TTC549 (cell line): ENCODE results near the gene GNAT2.
"Not testable (repeated sequence)": the region's sequence is repeated elsewhere in the genome, so short reads cannot be mapped to it uniquely, and the experiment has no call there.

Experiments used
- FAIRE-seq: peaks from 2 replicates; lab custom pipeline; 2012; peaks lifted over from hg19 to GRCh38; lab: Jason Lieb, UNC

Gene GNAT2

DNA sequence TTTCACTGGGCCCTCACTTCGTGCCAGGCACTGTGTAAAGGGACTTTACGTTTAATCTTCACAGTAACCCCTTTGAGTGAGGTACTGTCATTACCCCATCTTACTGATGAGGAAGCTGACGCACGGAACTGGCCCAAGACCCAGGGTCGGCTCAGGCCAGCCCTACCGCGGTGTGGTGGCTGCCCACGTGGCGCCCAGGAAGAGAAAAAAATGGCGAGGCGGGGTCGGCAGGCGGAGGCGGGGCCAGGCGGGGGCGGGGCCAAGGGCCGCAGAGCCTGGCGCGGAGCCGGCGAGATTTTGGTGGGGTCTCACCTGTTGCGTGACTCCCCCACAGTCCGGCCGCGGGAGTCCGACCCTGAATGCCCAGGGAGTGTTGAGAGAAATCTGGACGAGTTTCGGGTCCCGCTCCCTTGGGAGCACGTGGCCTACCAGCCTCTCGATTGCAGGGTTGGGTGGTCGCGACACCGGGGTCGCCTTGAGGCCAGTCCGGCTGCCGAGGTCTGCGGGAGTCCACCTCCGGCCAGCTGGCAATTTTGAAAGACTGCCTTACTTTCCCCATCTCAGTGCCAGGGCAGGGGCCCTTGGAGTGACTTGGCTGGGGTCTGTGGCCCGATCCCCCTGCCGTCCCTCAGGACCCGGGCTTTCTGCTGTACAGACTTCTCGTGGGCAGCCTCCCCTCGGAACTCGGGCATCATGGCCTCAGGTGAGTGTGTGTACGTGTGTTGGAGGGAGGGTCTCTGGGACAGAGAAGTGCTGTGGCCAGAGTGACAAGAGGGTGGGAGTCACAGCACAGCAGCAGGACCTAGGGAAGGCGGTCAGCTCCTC lies at the start of gene GNAT2, which contains the start of gene AMPD2:
Gene GNAT2 (minus strand): TSS at position 41 of the 825 bp plus-strand sequence. CDS start 6,746 bp downstream, outside the sequence.
Gene AMPD2 (plus strand): TSS at position 262 of the 825 bp plus-strand sequence. CDS start 1,339 bp downstream, outside the sequence.
- FAIRE-seq: no peak

DNA sequence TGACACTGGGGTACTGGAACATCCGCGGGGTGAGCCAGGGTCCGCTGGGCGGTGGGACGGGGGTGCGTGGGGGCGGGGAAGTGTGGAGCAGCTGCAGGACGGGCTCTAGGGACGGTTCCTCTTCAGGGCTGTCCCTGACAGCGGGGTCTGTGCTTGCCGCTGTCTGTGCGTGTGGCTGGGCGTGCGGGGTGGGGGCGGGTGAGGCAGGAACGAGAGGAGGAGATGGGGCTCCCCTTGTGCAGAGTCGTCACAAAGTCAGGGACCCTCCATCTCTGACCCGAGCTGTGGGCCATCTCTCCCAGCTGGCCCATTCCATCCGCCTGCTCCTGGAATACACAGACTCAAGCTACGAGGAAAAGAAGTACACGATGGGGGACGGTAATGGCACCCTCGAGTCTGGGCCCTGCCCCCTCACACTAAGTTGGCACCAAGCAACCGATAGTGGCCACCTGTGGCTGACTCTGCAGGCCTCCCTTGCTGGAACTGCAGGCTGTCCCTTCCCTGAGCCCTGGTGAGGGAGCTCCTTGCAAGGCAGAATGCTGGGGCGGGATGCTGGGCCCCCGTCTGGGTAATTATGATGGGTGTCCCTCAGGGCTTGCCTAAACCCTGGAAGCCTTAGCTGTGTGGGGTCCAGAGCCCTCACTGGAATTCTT lies 48.8 kb upstream of the GNAT2 start:
- FAIRE-seq: no peak

DNA sequence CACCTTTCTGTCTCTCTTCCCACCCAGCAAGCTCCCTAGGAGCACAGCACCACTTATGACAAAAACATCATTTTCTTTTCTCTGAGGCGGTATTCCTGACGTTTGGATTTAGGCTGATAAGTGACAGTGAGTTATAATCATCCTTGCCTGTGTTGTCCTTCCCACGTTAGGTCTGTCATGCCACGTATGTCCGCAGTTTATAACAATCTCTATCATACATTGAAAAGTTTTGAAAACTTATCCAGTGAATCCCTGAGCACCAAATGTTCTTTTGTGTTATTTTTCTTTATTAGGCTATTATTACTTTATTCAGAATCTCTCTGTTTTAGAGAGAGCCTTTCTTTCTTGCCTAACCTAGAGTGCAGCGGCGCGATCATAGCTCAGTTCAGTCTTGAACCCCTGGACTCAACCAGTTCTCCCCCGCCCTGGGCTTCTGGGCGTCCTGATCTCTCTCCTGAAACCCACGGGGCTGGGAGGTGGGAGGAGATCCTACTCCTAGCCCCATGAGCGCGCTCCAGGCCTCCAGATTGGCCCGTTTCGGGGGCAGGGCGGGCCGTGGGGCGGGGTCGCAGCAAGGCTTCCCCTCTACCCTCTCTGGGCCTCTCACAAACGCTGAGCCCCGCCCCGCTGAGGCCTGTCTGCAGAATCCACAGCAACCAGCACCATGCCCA lies 48.2 kb upstream of the GNAT2 start, which contains the start of gene GSTM2:
Gene GSTM2 (plus strand): TSS at position 606 of the 671 bp plus-strand sequence. CDS start 59 bp downstream, at position 665.
- FAIRE-seq: no peak

DNA sequence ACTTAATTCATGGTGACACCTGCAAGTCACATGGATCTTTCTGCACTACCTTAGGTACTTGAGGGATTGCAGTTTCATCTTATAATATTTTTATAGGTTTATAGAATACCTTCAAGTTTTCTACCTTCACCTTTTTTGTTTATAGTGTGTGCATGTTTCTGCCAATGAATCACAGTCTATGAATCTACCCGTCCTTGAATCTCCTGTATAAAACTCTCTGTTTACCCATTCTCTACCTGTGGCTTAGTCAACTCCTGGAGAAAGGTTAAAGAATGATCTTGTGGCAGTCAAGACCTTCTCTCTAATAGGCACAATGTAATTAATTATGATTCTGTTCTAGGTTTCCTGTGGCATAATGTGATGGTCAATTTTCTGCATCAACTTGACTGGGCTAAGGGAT lies 45.3 kb upstream of the GNAT2 start:
- FAIRE-seq: no peak

DNA sequence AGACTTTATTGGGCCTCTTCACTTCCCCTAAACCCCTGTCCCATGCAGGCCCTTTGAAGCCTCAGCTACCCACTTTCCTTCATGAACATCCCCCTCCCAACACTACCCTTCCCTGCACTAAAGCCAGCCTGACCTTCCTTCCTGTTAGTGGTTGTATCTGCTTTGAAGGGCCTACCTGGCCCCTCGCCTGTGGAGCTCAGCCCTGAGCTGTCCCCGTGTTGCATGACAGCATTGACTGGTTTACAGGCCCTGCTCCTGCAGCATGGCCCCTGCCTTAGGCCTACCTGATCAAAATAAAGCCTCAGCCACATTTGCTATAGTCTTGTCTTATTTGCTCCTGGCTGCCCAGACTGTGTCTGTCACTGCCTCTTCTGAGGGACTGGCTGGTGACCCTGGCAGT lies 42.0 kb upstream of the GNAT2 start:
- FAIRE-seq: no peak

DNA sequence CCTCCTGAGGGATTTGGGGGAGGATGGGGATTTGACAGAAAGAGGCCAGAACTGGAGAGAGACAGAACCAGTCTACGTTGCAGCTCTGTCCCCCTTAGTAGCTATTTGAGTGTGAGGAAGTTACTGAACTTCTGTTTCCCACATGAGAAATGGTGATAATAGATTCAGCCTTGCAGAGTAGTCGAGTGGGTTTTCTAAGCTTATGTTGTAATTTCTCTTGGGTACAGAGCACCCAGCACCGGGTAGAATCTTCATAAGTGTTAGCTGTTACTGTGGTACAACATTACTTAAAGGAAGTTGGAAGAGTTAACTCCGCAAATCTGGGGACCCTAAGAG lies 41.2 kb upstream of the GNAT2 start:
- not testable (repeated sequence) for FAIRE-seq

DNA sequence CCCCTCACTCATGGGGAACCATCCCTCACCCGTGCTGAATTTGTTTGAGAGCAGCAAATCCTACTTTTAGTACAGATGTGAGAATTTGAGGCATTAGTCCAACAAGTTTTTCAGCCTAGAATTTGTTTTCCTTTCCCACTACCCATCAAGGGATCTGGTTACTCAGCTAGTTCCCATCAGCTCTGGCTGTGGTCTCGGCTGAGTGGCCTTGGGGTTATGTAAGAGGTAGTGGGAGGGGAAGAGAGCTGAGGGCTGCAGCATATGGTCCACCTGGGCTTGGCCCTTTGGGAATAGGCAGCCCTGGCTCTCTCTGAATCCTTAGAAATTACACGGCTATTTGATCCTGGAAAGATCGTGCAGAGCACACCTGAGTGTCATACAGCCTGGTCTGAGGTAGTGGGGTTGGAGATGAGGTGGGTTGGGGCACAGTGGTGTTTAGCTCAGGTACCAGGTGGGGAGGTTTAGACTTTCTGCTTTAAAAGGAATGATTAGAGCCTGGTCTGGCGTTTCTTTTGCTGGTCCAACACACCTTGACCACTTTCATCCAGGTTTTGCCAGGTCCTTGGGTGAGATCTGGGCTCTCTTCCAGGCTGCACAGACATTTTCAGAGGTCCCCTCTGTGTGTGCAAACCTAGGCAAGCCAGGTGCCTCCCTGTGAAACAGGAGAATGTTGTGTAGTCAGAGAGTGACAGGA lies 40.7 kb upstream of the GNAT2 start:
- no peak for FAIRE-seq

DNA sequence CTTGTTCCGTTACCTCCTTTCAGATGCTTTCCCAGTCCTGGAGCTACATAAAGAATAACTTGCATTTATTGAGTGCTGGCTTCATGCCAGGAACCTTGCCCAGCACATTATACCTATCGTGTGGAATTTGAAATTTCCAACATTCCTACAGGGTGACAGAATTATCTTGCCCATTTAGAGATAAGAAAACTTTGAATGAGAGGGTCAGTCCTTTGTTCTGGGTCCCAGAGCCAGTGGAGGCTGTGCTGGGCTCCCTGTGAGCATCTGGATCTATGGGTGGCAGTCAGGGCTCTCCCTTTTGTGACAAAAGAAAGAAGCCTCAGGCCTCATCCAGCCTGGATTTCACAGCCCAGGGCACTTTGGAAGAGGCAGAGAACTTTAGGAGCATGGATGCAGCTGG lies 39.7 kb upstream of the GNAT2 start:
- no peak for FAIRE-seq

DNA sequence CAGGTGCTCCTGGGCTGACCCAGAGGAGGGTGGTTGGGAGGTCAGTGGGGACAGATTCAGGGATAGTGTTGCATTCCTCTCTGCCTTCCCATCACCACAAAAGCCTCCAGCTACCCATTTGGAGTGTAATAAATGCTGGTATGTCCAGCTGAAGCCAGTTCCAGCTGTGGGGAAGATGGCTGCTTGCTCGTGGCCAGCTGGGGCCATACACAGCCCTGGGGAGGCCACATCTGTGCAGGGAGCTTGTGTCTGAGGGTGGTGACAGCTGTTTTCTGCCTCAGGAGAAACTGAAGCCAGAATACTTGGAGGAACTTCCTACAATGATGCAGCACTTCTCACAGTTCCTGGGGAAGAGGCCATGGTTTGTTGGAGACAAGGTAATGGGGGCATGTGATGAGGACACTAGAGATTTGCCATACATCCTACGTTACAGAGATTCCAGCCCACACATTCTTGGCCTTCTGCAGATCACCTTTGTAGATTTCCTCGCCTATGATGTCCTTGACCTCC lies 39.2 kb upstream of the GNAT2 start:
- FAIRE-seq: no peak

DNA sequence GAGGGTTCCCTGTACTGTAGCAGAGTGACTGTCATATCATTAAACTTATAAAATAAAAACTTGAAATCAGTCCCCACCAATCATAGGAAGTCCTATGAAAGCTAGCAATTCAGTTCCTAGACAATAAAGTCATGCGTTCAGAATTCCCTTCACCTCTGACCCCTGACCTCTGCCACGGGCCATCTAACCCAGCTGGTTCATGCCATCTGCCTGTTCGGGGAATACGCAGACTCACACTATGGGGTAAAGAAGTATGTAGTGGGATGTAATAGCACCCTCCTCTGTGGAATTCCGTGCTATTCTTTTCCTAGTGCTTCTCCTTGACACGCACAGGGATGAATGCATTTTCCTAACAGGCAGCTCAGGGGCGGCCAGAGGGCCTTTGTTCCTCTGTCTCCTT lies 38.6 kb upstream of the GNAT2 start:
- FAIRE-seq: no peak

DNA sequence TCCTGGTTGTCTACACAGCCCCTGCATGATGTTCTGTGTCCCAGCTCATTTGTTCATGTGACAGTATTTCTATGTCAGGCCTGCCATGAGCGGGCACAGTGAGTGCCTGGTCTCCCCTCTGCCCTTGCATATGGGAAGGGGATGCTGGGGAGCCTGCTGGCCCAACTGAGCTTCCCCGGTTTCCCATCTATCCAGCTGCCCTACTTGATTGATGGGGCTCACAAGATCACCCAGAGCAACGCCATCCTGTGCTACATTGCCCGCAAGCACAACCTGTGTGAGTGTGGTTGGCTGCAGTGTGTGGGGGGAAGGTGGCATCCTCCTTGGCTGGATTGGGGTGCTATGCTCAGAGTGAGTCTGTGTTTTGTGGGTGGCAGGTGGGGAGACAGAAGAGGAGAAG lies 38.0 kb upstream of the GNAT2 start:
- no peak for FAIRE-seq

DNA sequence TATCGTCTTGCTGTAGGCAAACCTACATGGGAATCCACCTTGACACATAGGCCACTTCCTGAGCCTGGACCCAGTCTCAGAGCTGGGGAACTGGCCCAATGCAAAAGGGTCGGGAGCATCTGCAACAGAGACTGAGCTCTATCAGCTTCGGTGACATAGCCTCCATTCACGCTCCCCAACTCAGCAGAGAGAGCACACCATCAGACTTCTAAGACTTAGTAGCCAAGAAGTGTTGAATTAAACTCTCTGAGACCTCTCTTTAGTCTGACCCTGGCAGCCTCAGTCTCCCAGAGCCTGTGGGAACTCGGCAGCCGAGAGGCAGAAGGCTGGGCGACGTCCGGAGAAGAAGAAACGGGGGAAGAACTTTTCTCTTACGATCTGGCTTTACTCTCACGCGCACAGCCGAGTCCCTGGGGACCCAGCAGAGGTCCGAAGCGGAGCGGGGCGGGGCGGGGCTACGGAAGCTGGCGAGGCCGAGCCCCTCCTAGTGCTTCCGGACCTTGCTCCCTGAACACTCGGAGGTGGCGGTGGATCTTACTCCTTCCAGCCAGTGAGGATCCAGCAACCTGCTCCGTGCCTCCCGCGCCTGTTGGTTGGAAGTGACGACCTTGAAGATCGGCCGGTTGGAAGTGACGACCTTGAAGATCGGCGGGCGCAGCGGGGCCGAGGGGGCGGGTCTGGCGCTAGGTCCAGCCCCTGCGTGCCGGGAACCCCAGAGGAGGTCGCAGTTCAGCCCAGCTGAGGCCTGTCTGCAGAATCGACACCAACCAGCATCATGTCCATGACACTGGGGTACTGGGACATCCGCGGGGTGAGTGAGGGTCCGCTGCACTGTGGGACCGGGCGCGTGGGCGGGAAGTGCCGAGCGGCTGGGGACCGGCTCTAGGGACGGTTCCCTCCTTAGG lies 36.5 kb upstream of the GNAT2 start, which contains the start of gene GSTM4:
Gene GSTM4 (plus strand): TSS at position 485 of the 905 bp plus-strand sequence. CDS start 291 bp downstream, at position 776.
- FAIRE-seq: no peak

DNA sequence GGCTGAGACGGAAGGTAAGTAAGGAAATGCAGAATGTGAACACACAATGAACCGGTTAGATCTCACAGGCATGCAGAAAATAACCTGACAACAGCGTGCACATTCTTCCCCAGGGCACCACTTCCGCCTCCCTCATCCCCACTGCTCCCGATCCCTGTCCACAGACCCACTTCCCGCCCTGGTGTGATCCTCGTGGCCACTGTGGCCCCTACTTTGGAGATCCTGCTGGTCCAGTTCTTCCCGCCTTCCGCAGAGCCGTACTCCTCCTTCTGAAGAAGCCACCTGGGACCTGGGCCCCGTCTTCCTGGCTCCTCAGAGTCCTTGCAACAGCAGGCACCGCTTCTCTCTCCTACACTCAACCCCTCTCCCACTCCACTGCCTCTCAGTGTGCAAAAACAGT lies 35.1 kb upstream of the GNAT2 start:
- FAIRE-seq: no peak

DNA sequence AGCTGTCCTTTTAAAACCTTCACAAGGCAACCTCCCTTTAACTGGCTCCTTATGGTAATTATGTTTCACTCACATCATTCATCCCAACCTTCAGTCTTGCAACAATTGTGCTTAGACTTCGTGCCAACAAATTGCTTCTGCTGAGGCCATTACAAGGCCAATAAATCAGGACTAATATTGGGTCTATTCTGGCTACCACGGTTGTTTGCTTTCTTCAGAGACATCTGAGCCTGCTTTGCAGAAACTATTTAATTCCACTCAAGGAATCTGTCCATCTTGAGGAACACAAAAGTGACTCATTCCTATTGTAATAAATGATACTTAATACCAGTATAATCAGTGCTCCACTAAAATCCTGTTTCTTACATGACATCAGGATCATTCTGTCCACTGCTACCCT lies 33.9 kb upstream of the GNAT2 start:
- FAIRE-seq: no peak

DNA sequence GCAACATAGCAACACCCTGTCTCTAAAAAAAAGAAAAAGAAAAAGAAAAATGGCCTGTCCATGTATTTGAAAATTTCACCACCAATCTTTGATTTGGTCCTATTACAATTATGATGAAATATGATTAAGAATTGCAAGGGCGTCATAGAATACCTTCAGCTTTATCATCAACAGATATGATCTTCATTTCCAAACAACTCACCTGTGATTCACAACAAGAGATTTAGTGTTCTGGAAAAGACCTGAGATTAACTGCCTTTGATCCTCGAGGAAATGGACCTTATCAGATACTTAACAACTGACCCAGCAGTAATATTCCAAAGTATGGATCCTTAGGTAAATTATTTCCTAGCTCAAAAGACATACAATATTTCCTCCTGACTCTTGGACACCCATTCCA lies 33.0 kb upstream of the GNAT2 start:
- no peak for FAIRE-seq

DNA sequence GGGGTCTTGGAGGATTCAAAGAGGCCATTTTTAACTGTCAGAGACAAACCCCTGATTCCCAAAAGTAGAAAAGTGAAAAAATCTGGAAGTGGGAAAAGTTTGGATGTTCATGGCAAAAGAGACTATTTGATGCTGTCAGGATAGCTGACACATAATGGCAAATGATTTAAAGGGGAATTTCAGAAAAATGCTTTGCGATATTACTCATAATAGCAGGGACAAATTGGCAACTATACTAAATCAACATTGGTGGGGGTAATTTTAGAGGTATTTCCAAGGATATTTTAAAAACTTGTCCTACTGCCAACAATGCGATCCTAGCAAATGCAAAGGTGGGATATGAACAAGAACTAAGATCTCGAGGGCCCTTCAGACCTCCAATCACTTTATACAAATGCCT lies 31.2 kb upstream of the GNAT2 start:
- FAIRE-seq: no peak

DNA sequence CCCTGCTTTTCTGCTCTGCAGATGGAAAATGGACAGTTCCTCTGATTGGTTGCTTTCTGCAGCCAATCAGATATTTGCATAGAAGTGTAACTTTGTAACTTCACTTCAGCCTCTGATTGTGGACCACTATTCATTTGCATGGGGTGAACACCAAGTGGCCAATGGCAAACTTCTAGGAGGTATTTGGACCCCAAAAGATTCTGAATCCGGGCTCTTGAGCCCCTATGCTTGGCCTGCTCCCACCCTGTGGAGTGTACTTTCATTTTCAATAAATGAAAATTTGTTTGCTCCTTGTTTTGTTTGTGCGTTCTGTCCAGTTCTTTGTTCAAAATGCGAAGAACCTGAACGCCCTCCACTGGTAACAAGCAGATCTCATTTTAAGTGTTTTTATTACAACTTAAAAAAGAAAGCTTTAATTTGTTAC lies 30.1 kb upstream of the GNAT2 start:
- FAIRE-seq: peak; percentile 83

DNA sequence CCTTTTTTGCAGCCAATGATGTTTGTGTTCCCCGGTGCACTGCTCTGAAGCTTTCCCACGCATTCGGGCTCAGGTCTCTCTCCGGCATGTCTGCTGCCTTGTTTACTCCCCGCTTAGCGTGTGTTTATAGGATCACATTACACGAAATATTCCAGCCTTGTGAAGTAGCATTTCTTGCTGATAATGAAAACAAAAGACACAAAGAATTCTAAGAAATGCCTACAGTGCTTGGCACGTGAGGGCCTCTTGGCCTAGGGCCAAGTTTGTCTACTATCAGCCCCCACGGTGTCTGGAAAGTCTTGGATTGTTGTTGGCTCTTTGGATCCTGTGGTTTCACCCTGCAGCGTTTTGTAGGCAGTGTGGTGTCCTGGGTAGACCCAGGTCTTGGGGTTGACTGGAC lies 25.3 kb upstream of the GNAT2 start:
- FAIRE-seq: no peak

DNA sequence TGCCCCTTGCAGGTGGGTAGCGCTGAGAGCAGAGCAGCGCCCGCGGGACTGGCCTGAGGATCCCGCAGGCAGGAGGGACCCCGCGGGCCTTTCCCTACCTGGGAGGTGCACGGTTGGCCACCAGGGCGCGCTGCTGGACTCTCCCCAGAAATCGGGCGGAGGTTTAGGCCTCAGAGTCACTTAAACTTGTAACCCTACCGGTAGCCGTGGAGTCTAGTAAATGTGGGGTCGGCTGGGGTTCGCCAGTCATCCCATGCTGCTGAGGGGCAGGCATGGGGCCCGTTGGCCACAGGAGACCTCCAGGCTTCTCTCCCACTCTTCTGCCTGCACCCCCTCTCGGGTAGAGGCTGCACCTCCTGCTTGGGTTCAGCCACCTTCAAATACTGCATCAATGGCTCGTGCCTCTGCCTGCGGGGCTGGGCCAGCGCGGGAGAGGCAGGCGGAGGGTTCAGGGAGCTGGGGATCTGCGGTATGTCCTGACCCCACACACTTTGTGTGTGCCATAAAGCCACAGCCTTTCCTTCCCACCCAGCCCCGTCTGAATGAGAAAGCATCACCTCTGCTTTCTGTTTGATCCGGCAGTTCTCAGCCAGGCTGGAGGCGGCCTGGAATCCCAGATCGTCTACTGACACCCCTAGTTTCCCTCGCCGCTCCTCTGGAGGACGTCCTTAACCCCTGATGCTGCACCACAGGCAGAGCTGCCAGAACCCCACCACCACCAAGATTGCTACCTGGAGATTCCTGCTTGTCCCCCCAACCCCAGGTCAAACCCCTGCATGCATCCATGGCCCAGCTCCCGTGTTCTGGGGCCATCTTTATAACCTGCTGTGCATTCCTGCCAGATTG lies 24.2 kb upstream of the GNAT2 start:
- no peak for FAIRE-seq

DNA sequence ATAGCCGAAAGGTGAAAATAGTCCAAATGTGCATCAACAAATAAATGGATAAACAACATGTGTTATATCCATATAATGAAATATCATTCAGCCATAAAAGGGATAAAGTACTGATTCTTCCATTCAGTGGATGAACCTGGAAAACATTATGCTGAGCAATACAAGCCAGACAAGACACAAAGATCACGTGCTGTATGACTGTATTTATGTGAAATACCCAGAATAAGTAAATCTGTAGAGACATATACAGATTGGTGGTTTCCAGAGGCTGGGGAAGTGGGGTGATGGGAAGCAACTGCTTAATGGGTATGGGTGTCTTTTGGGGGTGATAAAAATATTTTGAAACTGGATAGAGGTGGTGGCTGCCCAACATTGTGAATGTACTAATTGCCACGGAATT lies 23.2 kb upstream of the GNAT2 start:
- FAIRE-seq: no peak
